HG03196 (cell line): ENCODE data around the gene NID1.
"Not testable (repeated sequence)": the region's sequence is repeated elsewhere in the genome, so short reads cannot be mapped to it uniquely, and the experiment has no call there.

Experiments
- ATAC-seq: cut with Tn5 transposase; IDR thresholded peaks from one replicate; pipeline ENCODE4 v1.9.1; 2021; ENCODE audit not compliant: unreplicated experiment

The NID1 gene

DNA sequence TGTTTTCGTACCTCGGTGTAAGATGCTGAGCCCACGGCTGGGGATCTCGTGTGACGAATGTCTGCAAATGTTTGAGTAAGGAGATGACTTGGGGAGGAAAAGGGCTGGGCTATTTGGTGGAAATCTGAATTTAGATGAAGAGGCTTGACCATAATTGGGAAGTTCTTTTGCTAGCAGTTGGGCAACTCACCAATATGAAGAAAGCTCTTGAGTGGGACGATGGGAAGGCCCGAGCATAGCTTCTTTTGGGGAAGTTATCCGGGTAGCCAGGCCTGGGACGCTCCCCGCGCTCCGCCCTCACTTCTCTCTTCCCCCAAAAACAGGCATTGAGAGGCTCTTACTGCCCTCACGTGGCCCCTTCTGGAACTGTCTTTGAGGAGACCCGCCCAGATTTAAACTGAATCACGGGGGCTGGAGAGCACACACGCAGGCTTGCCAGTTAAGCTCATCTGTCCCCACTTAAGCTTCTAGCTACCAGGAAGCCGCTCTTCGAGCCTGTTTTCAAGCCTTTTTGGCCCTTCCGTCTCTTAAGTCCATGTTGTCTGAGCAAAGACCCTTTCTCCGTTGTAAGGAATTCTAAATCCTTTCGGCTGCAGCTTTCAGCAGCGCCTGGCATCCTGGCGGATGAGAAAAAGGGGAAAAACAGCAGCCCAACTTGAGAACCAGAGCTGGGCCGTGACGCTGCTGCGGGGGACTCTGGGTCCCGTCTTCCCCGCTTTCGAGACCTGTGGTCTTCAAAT, 93.1 kb downstream of the NID1 start:
- ATAC-seq = peak; percentile 97

DNA sequence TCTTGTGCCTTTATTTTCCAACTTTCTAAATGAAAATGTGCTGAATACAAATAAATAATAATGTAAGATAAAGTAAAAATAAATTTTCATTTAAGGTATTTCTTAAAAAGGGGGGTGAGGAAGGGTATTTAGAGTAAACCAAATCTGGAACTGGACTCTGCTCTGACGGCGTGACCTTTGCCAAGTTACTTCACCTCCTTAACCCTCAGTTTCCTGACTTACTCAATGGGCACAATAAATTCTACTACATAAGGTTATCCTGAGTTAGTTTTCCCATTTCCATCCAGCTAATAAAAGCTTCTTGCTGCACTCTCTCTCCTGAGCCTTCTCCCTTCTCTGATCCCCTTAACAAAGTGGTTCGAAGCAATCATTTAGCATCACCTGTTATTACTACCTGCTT, 93.9 kb downstream of the NID1 start:
- ATAC-seq = no peak

GRCh38 chr1:235968831-235969230, 96.1 kb downstream of the NID1 start:
- no peak for ATAC-seq

DNA sequence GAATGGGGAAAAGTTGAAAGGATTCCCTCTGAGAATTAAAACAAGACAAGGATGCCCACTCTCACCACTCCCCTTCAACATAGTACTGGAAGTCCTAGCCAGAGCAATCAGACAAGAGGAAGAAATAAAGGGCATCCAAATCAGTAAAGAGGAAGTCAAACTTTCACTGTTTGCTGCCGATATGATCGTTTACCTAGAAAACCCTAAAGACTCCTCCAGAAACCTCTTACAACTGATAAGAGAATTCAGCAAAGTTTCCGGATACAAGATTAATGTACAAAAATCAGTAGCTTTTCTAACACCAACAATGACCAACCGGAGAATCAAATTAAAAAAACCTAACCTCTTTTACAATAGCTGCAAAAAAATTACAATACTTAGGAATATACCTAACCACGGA, 98.8 kb downstream of the NID1 start:
- ATAC-seq = not testable (repeated sequence)

GRCh38 chr1:235960809-235961208, 104.1 kb downstream of the NID1 start:
- ATAC-seq = no peak

GRCh38 chr1:235958021-235958420, 106.9 kb downstream of the NID1 start:
- no peak for ATAC-seq

- no peak for ATAC-seq
Measured at GRCh38 chr1:235955777-235956176, 109.1 kb downstream of the NID1 start.

- peak; percentile 97 for ATAC-seq
Measured at GRCh38 chr1:235954306-235955283, 110.3 kb downstream of the NID1 start.

DNA sequence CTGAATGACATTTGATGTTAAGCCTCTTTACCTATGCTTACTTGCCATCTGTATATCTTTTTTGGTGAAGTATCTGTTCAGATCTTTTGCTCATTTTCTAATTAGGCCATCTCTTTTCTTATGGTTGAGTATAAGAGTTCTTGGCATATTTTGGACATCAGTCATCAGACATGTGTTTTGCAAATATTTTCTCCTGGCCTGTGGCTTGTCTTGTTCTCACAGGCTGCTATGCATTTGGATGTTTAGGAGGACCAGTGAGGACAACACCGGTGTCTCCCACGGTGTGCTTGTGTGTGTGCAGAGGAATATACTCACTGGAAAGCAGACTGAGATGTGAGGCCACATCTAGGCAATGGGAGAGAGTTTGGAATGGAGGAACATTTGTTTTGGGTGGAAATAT, 111.1 kb downstream of the NID1 start:
- ATAC-seq = no peak

GRCh38 chr1:235952950-235953615, 111.8 kb downstream of the NID1 start:
- no peak for ATAC-seq

- ATAC-seq = no peak
Measured at GRCh38 chr1:235951661-235952060, 113.2 kb downstream of the NID1 start.

GRCh38 chr1:235950318-235950717, 114.6 kb downstream of the NID1 start:
- no peak for ATAC-seq

GRCh38 chr1:235948774-235949427, 116.0 kb downstream of the NID1 start:
- no peak for ATAC-seq

DNA sequence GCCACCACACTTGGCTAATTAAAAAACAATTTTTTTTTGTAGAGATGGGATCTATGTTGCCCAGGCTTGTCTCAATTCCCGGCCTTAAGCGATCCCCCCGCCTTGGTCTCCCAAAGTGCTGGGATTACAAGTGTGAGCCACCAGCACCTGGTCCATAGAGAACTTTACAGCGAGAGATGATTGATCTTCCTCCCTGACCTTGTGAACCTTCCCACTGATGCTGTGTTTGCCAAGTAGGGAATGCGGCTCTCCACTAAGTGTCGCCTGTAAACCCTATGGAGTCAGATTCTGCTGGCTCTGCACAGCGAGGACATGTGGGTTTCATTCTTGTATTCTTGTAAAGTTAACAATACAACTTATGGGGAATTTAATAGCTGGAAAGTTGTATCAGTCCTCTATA, 116.9 kb downstream of the NID1 start:
- no peak for ATAC-seq

- ATAC-seq = no peak
Measured at GRCh38 chr1:235946571-235946981, 118.3 kb downstream of the NID1 start.

DNA sequence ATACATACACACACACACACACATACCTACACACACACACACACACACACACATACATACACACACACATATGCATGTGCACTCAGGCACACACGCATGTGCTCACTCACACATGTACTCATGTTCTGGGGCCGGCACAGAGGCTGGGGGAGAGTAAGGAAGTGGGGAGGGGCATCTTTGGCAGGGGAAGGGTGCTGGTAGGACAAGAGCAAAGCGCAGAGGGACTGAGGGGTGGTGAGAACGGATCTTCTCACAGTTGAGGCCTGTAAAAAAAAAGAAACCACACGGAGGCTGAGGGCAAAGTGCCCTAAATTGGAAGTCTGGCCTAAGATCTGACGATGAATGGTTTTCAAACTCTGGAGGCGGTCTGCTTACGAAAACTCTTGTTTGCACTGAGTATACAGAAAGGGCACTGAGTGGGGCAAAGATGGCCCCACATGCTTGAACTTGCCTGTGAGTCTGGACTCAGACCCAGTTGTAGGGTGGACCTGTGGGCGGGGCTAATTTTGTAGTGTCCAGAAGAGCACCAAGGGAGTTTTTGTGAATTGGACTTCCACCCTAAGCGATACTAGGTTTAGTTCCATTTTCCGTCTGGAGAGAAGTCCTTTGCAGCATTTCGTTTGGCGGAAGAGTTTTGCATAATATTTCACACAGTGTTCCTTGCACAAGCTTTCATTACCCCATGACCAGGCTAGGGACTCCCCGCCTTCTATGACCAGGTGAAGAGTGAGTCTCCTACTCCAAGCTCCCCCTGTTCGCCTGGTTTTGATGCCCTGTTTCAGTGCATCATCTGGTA, 118.9 kb downstream of the NID1 start:
- no peak for ATAC-seq

- ATAC-seq = no peak
Measured at GRCh38 chr1:235943581-235944114, 121.2 kb downstream of the NID1 start.

- ATAC-seq = no peak
Measured at GRCh38 chr1:235942979-235943575, 121.8 kb downstream of the NID1 start.

DNA sequence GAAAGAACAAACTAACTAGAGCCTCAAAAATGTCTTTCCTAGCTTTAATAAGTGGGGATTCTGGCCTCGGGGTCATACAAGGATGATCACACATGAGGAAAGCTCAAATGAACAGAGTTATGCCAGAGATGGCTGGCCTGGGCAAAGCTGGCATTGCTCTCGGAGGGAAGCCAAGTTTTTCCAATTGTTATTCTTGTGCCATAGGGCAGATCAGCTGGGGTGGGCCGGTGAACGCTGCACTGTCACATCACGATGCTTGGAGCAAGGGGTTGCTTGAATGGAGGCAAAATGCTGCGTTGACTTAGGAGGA, 122.3 kb downstream of the NID1 start:
- ATAC-seq = no peak
